GM21619 (cell line): Measurements from ENCODE around the gene MYADML2.
"Not testable (repeated sequence)": the region's sequence is repeated elsewhere in the genome, so short reads cannot be mapped to it uniquely, and the experiment has no call there.

ENCODE experiments used
- ATAC-seq: cut with Tn5 transposase; IDR thresholded peaks from one replicate; pipeline ENCODE4 v1.9.1; 2021; ENCODE audit not compliant: unreplicated experiment

The MYADML2 gene

GRCh38 chr17:81959362-81960129 is 12.5 kb upstream of the MYADML2 start:
- ATAC-seq = peak; percentile 56

GRCh38 chr17:81958633-81959342 is 11.8 kb upstream of the MYADML2 start:
- no peak for ATAC-seq

DNA sequence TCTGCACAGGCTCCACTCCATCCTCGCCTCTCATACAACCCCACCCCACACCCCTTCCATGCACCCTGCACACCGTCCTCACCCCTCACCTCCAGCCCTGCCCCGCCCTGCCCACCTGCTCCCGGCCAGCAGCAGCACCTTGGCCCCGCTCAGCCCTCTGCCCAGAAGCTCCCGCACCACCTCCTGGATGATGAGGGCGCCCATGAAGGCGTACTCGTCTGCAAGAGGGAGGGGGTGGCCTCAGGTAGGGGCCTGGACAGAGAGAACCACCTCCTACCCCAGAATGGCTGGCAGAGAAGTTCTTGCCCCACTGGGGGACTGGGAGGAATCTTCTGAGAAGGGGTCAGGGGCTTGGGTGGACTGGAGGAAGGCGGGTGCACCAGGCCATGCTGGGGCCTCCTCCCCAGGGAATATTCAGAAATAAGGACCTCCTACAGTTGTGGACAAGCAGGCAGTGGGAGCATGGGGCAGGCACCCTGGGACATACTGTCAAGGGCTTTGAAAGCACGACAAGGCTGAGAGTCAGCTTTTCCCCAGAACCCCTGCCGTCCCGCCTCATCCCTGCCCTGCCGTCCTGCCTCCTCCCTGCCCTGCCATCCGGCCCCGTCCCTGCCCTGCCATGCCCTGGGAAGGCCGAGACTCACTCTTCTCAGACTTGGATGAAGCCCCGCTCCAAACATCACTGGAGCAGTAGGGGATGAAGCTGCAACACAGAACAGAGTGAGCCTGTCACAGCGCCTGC is 10.8 kb upstream of the MYADML2 start:
- ATAC-seq = no peak

DNA sequence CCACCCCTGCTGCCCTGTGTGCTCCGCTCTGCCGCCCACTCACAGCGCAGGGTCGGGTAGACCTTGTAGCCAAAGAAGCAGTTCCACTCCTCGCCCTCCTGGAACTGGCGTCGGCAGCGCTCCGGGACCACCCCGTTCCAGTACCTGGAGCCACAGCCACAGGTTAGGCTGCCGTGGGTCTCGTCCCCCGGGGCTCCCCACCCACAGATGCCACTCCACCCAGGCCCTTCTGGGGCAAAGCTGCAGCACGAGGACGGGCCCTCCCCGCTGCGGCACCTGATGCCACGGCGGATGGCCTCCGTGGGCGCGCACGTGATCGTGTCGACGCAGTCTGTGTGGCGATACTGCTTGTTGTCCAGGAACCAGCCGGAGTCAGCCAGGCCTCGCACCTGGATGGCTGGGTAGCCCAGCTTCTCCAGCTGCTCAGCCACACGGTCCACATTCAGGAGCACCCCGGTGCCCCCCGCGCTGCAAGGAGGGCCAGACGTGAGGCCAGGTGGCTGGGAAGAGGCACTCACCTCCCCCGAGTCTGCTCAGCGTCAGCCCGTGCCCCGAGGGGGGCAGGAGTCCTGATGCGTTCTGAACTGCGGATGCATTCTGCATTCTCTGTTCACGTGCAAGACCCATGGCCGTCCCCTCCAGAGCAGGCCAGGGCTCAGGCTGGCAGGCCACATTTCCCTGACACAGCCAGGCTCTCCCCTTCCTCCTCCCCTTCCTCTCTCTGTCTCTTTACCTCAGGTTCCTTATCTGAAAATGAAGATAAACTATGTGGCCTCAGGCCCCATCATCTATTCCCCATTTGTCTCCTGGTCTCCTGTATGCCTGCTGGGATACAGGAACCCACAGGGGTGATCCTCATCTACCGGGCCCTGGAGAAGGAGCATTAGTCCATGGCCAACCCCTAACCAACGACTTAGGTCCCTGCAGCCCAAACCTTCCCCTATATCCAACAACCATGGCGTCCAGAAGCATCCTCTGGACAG is 9.9 kb upstream of the MYADML2 start:
- no peak for ATAC-seq

- no peak for ATAC-seq
These were observed 8.9 kb upstream of the MYADML2 start for GRCh38 chr17:81955756-81956544.

DNA sequence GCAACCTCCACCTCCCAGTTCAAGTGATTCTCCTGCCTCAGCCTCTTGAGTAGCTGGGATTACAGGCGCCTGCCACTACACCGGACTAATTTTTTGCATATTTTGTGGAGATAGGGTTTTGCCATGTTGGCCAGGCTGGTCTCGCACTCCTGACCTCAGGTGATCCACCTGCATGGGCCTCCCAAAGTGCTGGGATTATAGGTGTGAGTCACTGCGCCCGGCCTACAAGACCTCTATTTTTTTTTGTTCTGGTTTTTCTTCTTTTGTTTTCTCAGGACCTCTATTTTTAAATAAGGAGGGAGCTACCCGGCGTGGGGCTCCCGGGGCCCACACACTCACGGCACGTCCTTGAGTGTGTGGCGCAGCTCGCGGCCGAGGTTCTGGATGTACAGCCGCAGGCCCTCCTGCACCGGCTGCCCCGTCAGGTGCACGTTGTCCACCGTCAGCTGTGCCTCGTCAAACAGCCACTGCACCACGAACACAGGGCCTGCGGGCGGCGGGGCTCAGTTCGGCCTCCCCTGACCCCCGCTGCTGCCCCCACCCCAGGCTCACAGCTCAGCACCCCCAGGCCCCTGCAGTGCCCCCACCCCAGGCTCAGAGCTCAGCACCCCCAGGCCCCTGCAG is 8.1 kb upstream of the MYADML2 start:
- no peak for ATAC-seq

DNA sequence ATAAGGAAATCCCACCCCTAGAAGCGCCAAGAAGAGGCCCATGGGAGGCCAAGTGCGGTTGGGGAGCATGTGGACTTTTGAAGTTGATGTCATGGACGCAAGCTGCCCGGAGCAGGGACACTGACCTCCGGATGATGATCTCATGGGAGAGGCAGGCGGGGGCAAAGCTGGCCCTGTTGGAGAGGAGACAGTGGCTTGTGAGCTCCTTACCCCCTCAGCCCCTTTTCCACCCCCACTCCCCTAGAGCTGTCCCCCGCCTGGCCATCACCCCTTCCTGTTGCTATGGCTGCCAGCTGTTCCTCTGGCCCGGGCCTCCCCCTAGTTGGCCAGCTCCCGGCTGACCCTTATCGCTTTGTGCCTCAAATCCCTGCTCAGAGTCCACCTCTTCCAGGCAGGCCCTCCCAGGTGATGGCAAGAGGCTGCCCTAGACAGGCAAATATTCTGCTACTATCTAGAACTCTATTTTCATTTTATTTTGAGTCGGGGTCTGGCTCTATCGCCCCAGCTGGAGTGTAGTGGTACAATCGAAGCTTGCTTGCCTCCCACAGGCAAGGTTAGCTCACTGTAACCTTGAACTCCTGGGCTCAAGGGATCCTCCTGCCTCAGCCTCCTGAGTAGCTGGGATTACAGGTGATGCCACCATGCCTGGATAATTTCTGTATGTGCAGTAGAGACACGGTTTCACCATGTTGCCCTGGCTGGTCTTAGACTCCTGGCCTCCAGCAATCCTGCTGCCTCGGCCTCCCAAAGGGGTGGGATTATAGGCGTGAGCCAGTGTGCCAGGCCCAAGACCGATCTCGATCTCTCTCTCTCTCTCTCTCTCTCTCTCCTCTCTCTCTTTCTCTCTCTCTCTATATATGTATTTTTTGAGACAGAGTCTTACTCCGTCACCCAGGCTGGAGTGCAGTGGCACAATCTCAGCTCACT is 7.4 kb upstream of the MYADML2 start:
- no peak for ATAC-seq

DNA sequence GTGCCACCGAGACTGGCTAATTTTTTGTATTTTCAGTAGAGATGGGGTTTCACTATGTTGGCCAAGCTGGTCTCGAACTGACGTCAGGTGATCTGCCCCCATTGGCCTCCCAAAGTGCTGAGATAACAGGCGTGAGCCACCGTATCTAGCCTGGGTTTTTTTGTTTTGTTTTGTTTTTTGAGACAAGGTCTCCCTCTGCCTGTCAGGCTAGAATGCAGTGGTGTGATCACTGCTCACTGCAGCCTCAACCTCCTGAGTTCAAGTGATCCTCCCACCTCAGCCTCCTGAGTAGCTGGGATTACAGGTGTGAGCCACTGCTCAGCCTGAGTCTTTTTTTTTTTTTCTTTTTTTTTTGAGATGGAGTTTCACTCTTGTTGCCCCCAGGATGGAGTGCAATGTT is 6.4 kb upstream of the MYADML2 start:
- not testable (repeated sequence) for ATAC-seq

GRCh38 chr17:81952792-81953228 is 5.8 kb upstream of the MYADML2 start:
- ATAC-seq = no peak

DNA sequence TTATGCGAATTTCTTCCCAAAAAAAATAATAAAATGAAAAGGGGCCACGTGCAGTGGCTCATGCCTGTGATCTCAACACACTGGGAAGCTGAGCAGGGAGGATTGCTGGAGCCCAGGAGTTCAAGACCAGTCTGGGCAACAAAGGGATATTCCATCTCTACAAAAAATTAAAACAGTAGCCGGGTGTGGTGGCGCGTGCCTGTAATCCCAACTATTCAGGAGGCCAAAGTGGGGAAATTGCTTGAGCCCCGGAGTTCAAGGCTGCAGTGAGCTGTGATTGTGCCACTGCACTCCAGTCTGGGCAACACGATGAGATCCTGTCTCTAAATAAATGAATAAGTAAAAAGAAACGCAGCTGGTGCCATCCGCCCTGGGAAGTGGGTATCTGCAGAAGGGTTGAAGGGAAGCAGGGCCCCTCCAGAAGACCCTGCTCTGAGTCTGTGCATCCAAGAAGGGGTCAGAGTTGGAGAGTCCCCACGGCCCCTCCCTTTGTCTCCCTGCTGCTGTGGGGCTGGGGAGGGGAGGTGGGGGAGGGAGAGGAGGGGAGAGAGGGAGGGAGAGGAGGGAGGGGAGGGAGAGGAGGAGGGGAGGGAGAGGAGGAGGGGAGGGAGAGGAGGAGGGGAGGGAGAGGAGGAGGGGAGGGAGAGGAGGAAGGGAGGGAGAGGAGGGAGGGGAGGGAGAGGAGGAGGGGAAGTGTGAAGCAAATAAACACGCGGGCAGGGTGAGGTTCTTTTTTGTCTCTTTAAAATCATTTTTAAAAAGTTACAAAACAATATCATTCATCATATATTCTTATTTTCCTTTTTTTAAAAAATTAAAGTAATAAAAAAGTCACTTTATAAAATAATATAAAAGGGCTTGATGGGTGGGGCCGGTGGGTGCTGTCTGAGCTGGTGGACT is 5.0 kb upstream of the MYADML2 start:
- no peak for ATAC-seq

- ATAC-seq = no peak
These were observed 3.5 kb upstream of the MYADML2 start for GRCh38 chr17:81950501-81950900.

DNA sequence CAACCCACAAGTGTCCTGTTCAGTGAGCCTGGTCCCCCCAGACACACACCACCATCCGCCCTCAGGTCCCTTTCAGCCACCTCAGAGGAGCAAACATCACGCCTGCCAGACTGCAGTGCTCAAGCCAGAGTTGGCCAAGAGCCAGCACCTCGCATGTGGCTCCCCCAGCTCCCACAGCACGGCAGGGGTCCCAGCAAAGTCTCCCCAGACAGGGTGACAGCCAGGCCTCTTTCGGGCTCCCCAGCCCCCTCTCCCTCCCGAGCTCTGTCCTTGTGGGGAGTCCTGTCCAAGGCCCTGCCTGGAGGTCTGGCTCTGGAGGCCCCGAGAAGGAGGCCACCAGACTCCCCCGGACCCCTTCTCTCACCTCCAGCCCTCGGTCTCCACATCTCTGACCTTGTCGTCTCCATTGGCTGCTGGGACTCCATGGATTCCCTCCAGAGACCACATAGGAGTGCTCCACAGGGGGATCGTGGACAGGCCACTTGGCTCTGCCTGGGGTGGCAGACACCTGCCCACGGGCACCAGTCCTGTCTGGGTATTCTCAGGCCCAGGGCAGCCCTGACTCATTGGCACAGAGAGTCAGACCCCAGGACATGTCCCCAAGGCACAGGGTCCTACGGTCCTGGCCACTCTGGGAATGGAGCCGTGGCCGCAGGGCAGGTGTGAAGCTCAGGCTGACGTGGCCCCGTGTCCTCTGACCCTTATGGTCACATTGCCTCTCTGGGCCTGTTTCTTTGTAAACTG is 1.8 kb upstream of the MYADML2 start:
- no peak for ATAC-seq

DNA sequence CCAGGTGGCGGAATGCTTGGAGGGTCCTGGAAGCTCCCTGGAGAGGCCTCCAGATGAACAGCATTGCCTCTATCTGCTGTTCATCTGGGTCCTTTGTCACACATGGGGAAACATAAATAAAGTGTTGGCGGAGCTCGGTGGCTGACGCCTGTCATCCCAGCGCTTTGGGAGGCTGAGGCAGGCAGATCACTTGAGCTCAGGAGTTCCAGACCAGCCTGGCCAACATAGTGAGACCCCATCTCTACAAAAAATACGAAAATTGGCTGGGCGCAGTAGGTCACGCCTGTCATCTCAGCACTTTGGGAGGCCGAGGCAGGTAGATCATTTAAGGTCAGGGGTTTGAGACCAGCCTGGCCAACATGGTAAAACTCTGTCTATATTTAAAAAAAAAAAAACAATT is 2.2 kb downstream of the MYADML2 start:
- no peak for ATAC-seq

DNA sequence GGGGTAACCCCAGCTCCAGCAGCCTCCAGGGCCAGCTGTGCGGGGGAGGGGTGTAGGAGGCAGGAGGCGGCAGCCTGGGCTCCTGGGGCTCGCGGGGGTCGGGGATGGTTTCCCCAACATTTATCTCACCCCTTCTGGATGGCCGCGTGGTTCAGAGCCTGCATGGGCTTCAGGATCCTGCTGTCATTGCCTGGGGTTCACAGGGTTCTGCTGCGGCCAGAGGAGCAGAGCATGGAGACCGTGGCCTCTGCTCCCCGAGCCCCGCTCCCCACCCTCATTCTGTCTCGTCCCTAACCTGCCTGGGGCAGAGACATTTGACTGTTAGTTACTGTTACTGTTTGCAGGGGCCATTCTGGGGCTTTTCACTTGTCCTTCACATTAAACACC is 4.9 kb downstream of the MYADML2 start:
- no peak for ATAC-seq

- no peak for ATAC-seq
These were observed 5.4 kb downstream of the MYADML2 start for GRCh38 chr17:81941484-81942166.
